Mesothelial cell of epicardium (in vitro differentiated cells): ENCODE measurements around the gene TTC21B. TPM values are rescaled to one million over a fixed set of nuclear protein-coding genes. Genes with fewer than 3 reads are reported as not detected.

Experiments
- DNase-seq, 2 experiments: peaks; one replicate each; pipeline ENCODE4 v3.0.0; 2021; ENCODE audit warnings: low spot score in 2 of 2; ENCODE audit not compliant: unreplicated experiment in 2 of 2
- H3K27ac Mint-ChIP-seq: 2 replicates; pipeline ENCODE4 v1.8.0; 2021; ENCODE audit warnings: mixed read lengths
- H3K27me3 Mint-ChIP-seq: 2 replicates; pipeline ENCODE4 v1.8.0; 2021; ENCODE audit warnings: low read depth, mixed read lengths
- H3K36me3 Mint-ChIP-seq: 2 replicates; pipeline ENCODE4 v1.8.0; 2021; ENCODE audit warnings: mixed read lengths
- H3K4me1 Mint-ChIP-seq: 2 replicates; pipeline ENCODE4 v1.8.0; 2021; ENCODE audit warnings: mixed read lengths
- H3K4me3 Mint-ChIP-seq: 2 replicates; pipeline ENCODE4 v1.8.0; 2021; ENCODE audit warnings: mild to moderate bottlenecking, moderate library complexity, mixed read lengths
- H3K9me3 Mint-ChIP-seq: 2 replicates; pipeline ENCODE4 v1.8.0; 2021; ENCODE audit warnings: mixed read lengths
- total RNA-seq: library from RNA; stranded (reverse); gene quantifications from 3 replicates; pipeline ENCODE4 v1.2.1, GENCODE V29; 2021
- TF ChIP-seq, protein P1 (sequence below): fragments of 200-600 bp; sonication (generic); IDR thresholded peaks from one replicate; pipeline ENCODE4 v1.5.0; 2021; ENCODE audit warnings: antibody characterized with exemption; ENCODE audit not compliant: unreplicated experiment

Gene TTC21B
- total RNA-seq, 1 donor from 2014 or later: 33.8 TPM

DNA sequence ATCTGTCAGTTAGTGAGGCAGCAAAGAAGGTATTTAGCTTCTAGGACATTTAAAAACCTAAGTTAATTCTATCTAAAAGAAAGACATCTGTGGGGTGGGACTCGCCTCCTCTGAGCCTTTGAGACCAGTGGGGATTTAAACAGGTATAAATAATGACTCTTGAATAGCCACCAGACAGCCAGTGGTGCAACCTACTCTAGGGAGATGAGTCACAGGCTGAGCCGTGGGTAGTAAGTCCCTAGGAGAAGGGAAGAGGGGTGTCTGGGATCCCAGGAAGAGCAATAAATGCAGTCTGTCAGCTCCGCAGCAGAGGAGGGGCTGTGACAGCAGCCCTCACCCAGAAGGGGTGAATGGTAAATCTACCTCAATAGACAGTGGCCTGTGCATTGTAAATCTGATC, 116.5 kb downstream of the TTC21B start:
- H3K9me3 Mint-ChIP-seq: peaks cover 14% of the 10 kb centered on the region
- peaks cover 14% of the 10 kb centered on the region for H3K4me1 Mint-ChIP-seq
- no peak overlapping the region for H3K27ac Mint-ChIP-seq
- no peak for DNase-seq
- H3K27me3 Mint-ChIP-seq: no peaks in the 10 kb centered on the region
- TF ChIP-seq, protein P1, sequence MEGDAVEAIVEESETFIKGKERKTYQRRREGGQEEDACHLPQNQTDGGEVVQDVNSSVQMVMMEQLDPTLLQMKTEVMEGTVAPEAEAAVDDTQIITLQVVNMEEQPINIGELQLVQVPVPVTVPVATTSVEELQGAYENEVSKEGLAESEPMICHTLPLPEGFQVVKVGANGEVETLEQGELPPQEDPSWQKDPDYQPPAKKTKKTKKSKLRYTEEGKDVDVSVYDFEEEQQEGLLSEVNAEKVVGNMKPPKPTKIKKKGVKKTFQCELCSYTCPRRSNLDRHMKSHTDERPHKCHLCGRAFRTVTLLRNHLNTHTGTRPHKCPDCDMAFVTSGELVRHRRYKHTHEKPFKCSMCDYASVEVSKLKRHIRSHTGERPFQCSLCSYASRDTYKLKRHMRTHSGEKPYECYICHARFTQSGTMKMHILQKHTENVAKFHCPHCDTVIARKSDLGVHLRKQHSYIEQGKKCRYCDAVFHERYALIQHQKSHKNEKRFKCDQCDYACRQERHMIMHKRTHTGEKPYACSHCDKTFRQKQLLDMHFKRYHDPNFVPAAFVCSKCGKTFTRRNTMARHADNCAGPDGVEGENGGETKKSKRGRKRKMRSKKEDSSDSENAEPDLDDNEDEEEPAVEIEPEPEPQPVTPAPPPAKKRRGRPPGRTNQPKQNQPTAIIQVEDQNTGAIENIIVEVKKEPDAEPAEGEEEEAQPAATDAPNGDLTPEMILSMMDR: no peak
- peaks cover 3% of the 10 kb centered on the region for H3K36me3 Mint-ChIP-seq
- H3K4me3 Mint-ChIP-seq: no peak overlapping the region

DNA sequence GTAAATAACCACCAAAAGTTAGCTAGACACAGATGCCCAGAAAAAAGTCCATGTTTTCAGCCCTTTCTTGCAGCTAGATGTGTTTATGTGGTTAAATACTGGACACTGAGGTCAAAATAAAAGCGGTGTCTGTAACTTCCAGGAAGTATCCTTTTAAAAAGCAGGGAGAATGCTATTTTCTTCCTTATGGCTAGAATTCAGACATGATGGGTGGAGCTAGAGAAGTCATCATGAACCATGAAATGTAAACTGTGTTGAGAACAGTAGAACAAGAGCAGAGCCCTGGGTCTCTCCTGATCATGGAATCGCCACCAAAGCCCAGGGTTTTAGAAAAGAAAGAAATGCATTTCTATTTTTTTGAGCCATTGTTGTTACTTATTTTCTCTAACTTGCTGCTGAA, 118.2 kb downstream of the TTC21B start:
- TF ChIP-seq, protein P1: no peak

DNA sequence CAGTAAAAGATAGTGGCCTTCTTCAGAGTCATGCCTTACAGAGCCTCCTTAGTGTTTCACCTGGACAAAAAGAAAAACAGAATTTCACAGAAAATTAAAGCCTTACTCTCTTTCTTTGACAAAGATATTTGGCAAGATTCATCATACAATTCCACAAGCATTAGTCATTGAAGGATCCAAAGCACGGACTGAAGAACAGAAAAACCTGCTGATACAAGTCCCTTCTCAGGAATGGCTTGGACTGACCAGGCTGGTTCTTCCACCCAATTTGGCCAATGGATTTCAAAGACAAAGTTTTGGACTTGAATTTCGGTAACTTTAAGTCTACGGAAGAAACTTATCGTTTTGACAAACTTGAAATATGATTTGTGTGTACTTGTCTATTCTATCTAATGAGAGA, 120.4 kb downstream of the TTC21B start:
- Mint-ChIP-seq H3K9me3 (peaks cover 16% of the 10 kb centered on the region), H3K27ac (no peak overlapping the region), H3K36me3 (no peaks in the 10 kb centered on the region), H3K4me1 (peaks cover 17% of the 10 kb centered on the region), H3K4me3 (no peak overlapping the region), H3K27me3 (no peaks in the 10 kb centered on the region)
- TF ChIP-seq, protein P1: no peak
- DNase-seq: no peak

More for the DNA sequence above, 118.2 kb downstream of the TTC21B start:
- Mint-ChIP-seq H3K9me3 (peaks cover 22% of the 10 kb centered on the region), H3K4me1 (peaks cover 17% of the 10 kb centered on the region), H3K27ac (no peak overlapping the region), H3K27me3 (no peaks in the 10 kb centered on the region), H3K4me3 (no peak overlapping the region), H3K36me3 (peaks cover 3% of the 10 kb centered on the region)
- DNase-seq: no peak

DNA sequence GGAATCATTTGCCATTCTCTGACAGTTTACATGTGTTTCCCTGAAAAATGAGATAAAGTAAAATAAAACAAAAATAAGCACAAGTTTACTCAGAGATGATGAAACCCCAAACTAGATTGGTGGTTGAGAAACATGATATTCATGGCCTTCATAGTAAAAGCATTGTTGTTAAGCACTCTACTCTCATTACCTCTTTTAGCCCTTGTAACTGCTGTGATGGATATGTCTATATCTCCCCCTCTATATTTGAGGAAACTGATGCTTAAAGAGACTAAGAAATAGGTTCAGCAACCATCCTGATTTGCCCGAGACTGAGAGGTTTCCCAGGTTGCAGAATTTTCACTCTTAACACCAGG, 125.7 kb downstream of the TTC21B start:
- TF ChIP-seq, protein P1: no peak
- Mint-ChIP-seq H3K27me3 (no peaks in the 10 kb centered on the region), H3K9me3 (peaks cover 15% of the 10 kb centered on the region), H3K4me3 (no peak overlapping the region), H3K27ac (no peak overlapping the region), H3K36me3 (no peaks in the 10 kb centered on the region), H3K4me1 (peaks cover 43% of the 10 kb centered on the region)
- DNase-seq: no peak

DNA sequence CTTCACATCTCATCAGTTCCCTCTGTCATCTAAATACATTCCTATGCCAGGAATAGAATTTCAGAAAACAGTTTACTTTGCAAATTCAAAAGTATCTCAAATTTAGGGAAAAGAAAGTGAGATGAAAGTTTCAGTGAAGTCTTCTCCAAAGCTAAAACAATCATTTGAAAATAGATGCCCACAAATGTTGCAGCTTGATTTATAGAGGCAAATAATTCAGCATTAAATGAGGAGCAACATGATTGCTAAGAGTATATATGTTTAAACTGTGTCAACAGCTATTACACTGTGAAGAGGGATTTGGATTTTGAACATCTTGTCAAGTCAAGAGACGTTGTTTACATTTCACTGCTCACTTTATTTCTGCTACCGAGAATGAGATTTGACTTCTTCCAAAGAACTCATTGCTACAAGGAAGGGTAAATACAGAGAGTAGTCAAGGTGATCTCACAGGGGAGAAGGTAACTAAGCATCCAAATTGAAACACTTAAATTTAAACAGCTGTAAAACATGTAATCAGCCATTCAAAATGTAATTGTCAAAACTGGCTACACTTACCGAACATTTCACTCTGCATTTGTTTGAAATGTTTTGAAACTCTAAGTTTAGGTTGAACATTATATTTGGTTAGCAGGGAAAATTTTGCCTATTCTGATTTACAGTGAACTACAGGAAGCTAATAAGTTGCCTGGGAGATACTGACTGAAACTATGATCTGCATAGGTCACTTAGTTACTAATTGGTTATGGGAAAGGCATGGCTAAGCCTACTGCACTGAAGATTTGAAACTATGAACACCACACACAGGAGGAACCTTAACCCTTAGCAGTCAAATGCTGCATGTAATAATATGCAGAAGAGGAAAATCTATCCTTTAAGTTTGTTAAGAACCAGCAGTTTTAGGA, 126.3 kb downstream of the TTC21B start:
- Mint-ChIP-seq H3K27ac (no peak overlapping the region), H3K4me1 (peaks cover 46% of the 10 kb centered on the region), H3K27me3 (no peaks in the 10 kb centered on the region), H3K9me3 (peaks cover 9% of the 10 kb centered on the region), H3K4me3 (no peak overlapping the region), H3K36me3 (no peaks in the 10 kb centered on the region)
- TF ChIP-seq, protein P1: no peak
- DNase-seq: no peak
